Glomerular visceral epithelial cell (primary cell): Measurements from ENCODE around the gene FBXW7.

Experiments
- DNase-seq: peaks from one replicate; pipeline ENCODE4 v3.0.0-alpha.2; 2016; ENCODE audit errors: extremely low spot score

Gene FBXW7

DNA sequence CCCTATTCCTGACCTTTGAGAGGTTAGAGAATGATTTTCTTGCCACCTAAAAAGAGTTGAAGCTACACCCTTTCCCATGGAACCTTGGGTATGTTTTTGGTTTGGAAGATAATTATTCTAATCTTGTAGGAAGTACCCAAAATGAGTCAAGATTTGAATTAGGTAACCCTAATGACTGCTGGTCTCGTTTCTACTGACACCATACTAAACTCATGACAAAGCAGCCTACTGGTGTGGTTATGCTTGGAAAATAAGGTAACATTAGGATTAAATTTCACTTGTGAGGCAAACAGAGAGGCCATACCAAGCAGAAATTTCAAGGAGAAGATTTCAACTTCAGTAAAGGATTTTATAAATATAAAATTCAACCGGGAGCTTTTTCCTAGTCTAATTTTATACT, 107.9 kb downstream of the FBXW7 start:
- DNase-seq = no peak

DNA sequence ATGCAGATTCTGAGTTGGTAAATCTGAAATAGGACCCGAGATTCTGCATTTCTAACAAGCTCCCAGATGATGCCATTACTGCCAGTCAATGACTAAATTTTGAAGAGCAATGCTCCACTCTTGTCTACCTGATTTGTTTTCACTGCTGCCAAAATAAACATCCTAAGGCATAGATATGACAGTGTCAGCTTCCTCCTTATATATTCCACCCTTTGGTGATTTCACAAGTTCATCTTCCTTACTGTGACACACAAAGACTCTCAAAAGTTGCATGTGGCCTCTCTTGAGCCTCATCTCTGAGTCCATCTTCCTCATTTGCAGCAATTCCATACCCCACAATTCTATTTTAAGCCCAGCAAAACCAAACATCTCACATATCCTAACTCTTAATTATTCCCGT, 110.9 kb downstream of the FBXW7 start:
- no peak for DNase-seq

DNA sequence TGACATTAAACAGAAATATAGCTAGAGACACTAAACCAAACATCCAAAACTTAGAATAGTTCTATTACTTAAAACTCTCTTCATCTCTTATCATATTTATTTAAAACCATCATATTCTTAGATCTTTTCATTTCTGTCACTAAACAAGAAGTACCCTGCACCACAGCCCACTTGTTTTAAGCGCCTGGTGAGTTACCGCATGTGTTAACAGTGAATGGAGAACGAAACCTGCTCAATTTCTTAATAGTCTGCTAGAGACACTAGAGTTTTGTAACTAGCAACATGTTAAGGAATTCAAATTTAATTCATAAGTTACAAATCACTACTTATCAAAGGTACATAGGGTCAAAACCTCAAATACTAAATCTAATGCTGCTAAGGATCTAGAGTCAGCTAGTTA, 111.5 kb downstream of the FBXW7 start:
- DNase-seq = no peak

DNA sequence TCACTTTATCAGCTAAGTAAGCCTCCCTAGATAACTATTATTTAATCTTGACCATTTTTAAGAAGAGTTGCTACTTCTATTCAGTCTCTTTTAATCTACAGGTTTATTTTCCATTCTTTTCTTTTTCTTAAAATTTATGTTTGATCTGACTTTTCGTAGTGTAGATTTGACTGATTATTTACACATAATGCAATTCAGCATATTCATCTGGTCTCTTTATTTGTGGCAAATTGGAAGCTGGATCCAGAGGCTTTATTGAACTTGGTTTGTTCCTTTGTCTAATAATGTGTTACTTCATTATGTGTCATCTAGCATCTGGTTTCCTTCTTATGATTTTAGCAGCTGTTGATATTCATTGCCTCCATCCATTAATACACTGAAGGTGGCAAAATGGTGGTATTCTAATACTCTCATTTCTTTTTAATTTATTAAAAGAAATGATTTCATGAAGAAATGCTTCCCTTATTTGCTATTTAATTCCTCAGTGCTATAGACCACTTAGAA, 113.0 kb downstream of the FBXW7 start:
- no peak for DNase-seq

DNA sequence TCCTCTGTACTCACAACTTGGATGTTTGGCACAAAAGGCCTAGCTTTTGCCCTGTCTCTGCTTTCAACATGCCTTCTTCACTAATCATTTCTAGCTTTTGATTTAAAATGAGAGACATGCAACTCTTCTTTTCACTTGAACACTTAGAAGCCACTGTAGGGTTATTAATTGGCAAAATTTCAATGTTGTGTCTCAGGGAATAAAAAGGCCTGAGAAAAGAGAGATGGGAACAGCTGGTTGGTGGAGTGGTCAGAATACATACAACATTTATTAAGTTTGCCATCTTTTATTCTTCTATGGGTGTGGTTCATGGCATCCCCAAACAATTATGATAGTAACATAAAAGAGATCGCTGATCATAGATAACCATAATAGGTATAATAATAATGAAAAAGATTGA, 114.3 kb downstream of the FBXW7 start:
- DNase-seq = no peak

DNA sequence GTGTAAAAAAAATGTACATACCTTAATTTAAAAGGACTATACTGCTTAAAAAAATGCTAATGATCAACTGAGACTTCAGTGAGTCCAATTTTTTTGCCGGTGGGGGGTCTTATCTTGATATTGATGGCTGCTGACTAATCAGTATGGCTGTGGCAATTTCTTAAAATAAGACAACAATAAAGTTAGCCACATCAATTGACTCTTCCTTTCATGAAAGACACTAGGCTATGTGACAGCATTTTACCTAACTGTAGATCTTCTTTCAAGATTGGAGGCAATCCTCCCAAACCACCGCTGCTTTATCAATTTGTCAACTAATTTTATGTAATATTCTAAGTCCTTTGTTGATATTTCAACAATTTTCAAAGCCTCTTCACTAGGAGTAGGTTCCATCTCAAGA, 116.1 kb downstream of the FBXW7 start:
- DNase-seq = no peak

DNA sequence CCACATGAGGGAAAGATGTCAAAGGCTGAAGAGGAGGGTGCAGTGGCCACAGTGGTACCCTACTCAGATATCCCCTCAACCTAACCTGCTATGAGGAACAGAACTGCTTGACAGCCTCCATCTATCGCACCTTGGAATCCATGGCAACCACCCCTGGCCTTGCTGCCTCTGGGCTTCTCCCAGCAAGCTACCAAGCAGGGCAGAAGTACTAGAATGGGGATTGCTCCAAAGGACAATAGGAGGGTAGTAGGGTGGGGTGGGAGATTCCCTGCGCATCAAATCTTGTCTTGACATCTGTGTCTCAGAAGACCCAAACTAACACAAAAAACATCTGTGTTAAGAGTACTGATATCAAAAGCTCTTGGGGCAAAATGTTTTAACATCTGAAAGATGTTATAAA, 118.2 kb downstream of the FBXW7 start:
- no peak for DNase-seq

DNA sequence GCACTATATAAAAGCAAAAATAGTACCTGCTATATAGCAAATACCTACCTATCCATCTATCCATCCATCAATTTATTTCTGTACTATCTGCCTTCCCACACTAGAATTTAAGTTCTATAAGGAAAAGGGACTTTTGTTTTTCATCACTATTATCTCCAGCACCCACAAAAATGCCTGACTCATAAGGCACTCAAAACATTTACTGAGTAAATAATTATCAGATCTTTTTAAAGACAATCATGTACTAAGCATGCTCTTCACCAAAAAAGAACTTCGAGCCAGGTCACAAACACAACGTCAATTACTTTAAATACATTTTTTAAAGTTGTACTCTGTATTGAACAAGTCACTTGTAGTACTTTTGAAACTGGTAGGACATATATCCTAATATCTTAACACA, 119.9 kb downstream of the FBXW7 start:
- DNase-seq = peak; percentile 46

DNA sequence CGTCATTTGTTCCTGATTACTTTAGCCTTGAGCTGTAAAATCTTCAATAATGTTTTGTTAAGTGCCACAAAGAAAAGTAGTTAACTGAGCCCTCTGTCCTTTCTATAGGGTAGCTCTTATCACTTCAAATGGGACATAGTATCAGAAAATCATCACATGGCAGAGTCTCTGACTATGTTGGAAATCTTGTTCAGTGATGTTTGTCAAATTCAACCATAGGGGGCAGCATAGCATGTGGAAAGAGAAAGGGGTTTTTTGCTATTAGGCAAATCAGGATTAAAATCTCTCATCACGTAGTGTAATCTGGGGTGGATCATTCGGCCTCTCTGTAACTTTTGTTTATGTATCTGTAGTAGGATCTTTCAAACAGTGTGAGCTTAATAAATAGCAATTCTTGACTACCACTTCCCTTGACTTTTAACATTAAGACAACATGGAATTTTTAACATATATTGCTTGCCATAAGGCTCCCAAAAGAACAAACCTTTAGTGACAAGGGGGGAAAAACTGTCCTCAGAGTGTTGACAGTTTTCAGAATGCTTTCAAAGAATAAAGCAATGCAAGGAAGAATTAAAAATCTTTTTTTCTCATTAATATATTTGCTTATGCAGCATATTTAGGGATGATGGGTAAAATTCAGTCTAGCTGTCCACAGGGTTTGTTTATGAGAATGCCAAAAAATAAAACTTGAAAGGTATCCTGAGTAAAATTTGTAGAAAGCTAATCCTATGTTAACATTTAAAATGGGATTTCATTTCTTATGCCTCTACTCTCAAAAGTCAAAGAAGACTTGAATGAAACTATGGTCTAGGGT, 127.2 kb downstream of the FBXW7 start:
- DNase-seq = peak; percentile 29

DNA sequence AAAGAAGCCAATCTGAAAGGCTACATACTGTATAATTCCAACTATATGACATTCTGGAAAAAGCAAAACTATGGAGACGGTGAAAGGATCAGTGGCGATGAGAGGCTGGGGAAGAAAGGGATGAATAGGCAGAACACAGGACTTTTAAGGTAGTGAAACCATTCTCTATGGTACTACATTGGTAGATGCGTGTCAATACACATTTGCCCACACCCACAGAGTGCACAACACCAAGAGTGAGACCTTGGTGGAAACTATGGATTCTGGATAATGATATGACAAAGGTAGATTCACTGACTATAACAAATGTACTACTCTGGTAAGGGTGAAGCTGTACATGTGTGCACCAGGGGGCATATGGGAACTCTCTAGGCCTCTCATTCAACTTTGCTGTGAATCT, 134.5 kb downstream of the FBXW7 start:
- DNase-seq = no peak

DNA sequence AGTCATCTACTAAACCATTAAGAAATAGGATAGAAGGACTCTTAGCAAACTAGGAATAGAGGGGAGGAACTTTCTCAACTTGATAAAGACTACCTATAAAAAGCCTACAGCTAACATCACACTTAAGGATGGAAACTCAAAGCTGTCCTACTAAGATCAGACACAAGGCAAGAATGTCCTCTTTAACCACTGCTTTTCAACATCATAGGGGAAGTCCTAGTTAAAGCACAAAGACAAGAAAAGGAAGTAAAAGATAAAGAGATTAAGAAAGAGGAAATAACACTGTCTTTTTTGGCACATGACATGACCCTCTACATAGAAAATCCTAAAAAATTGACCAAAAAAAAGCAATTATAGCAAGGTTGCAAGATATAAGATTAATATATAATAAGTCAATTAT, 136.6 kb downstream of the FBXW7 start:
- DNase-seq = no peak

DNA sequence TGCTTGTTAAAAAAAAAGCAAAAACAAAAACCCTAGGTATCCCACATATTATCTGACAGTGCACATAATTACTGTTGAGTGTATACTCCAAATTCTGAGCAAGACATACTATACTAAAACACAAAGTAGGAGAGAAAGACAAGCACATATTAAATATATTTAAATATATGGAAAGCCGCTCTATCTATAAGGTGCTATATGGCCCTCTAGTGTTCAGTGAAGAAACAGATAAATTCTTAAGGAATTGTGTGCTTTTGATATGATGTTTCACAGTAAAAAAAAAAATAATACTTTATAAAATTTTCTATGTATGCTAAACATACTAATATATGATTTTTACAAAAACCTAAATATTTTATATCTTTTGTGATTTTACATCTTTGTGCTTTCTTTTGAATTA, 137.8 kb downstream of the FBXW7 start:
- no peak for DNase-seq

DNA sequence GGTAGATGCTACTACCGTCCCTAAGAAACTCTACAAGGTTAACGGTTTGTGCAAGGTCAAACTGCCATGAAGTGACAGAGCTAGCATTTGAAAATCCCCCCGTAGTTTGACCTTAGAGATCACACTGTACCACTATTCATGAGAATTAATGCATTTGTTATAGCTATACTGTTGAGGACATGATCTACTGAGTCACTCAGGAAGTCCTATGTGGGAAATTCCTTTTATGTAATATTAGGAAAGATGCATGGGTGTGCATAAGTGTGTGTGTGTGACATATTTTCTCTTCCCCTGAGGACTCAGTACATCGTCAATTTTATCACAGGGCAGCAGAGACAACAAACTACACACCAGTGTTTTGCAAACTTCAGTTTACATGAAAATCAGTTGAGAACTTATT, 141.1 kb downstream of the FBXW7 start:
- DNase-seq = no peak

DNA sequence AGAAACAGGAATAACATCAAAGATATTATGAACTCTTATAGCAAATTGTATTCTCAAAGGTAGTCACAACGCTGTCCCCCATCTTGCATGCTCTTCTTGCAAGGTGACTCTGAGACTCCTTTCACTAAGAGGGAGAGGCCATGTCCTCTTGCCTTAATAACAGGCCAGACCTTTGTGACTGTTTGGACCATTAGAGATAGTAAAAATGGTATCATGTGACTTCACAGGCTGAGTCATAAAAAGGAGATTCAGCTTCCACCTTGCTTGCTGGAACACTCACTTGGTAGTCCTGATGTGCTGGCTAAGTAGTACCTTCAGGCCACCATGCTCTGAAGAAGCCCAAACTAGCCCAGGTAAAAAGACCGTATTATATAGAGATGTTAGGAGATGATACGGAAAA, 143.8 kb downstream of the FBXW7 start:
- DNase-seq = no peak

DNA sequence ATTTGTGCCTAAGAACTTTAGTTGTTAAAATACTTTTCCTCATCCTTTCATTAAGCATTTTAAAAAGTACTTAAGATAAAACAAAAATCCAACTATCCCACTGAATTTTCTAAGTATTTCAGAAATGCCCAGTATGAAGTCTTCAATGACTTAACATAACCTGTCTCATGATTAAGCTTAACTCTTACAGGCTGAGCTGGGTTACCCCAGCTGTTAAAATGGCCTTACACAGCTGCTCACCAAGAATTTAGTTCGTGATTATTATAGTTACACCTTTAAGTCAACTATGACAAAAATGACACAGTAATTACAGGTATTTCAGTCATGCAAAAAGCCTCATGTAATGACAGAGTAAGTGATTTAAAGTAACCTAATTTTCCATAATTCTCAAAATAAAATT, 145.7 kb downstream of the FBXW7 start:
- DNase-seq = no peak

DNA sequence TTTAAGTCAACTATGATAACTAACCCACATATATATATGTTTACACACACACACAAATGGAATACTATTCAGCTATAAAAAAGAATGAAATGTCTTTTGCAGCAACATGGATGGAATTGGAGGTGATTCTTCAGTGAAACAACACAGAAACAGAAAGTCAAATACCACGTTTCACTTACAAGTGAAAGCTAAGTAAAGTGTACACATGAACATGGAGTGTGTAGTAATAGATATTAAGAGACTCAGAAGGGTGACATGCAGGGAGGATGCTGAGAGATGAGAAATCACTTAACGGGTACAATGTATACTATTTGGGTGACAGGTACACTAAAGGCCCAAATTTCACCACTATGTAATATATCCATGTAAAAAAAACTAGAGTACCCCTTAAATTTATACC, 146.5 kb downstream of the FBXW7 start:
- DNase-seq = no peak

DNA sequence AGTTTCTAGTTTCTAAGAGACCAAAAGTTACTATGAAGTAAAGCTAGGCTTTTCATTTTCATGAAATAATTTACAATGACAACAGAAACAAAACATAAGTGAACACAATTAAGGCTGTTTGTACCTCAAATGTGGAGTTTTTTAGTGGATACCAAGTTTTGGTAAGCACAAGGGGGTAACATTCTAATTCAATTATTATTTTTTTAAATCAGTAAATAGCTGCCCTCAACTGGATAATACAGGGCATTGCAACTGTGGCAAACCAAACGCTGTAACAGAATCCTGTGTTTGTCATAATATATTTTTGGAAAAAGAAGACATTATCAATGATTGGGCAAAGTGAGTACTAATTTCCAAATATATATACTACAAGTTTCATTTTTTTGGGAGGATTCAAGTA, 150.3 kb downstream of the FBXW7 start:
- DNase-seq = no peak

DNA sequence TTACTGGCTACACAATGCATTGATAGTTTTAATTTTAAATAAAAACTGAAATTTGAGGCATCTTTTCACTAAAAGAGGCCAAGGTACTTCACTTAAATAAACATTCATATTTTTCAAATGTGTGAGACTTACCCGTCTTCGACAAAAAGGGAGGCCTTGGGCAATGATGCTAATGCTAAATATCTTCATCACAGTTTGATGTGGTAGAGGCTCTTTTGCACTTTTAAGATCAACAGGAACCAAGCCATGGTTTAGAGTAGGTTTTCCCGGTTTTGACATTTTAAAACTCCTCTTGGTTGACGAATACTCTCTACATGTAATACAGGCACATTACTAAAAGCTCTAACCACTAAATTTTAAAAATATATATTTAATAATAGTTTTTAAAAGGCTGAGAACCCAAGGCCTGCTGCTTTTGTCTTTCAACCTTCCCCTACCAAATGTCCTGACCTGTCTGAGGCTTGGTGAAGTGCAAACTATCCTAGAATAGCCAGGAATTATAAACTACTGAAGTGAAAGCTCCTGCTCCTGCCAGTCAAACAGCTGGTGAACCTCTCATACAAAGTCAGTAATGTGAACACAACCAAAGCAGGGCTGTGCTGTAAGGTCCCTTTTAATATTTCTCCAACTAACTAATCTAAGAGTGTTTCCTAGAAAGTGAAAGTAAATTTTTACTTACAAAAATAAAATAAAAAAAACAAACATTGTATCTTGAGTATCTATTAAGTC, 153.7 kb downstream of the FBXW7 start:
- DNase-seq = peak; percentile 9

DNA sequence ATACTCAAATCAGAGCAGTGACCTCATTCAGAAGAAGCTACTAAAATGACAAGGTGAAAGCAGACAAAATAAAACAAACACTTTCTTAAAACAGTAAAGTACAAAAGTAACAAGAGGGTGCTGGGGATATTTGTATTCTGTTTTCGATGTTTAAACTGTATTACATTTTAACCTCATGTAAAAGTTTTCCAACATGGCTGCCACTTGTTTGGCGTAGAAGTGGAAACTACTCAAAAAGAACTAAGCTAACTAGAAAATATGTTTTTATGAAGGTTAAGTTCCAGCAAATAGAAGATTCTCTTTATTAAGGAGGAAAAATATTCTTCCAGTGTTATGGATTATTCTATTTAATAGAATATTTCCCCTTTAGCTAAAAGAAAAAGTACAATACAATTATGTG, 155.0 kb downstream of the FBXW7 start:
- no peak for DNase-seq

DNA sequence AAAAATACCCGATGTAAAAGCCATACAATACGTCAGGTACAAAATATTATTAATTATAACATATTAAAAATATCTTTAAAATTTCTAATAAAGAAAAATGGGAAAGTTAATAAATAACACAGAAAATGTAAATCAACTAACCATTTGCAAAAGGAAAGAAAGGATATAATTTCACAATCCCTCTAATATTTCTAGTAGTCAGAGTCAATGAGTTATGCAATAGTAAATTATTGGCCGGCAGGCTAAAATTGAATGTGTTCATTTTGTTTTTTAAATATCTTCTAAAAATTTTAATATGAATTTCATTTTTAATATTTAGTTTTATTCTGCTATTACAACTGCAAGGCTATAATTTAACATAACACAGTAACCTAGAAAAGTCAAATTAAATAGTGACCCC, 155.7 kb downstream of the FBXW7 start:
- no peak for DNase-seq

DNA sequence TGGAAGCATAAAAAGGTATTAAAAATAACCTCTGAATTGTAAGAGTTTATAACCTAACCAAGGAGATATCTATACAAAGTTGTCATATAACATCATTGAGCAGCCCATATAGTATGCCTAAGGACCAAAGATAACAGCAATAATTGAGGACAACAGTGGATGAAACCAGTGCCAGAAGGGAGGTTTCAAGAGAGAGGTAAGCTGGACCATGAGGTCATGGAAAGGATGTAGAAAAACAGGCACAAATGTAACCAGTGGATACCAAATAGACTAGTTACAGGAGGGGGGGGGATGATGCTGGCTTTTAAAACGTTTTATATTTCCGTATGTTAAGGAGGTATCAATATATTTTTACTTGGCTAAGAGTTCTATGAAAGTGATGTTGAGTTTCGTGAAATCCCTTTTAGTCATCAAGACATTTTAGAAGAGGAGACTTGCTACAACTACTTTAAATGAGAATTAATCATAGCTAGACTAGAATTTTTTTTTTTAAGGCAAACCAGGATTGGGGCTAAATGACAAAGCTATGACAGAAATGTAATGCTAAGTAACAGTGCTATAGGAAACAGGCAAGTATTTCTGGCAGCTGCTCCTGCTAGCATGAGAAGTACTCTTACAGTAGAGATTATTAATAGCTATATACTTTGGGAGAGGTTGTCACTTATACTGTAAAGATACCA, 161.1 kb downstream of the FBXW7 start:
- DNase-seq = no peak

DNA sequence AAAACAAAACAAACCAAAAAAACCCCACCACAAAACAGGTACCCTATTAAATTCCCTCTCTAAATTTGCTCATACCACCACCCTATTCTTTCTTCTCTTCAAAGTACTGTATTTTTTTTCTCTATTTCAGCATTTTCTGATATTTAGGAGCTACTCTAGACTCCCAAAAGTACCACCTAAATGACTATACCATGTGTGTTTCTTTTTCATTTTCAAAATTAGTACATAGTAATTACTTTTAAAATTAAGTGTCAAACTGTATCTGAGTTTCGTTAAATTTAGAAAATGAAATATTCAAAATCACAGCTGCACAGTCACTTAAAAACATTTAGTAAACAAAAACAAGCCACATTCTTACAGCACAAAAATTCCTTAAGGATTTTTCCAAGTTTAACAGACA, 161.7 kb downstream of the FBXW7 start:
- no peak for DNase-seq

DNA sequence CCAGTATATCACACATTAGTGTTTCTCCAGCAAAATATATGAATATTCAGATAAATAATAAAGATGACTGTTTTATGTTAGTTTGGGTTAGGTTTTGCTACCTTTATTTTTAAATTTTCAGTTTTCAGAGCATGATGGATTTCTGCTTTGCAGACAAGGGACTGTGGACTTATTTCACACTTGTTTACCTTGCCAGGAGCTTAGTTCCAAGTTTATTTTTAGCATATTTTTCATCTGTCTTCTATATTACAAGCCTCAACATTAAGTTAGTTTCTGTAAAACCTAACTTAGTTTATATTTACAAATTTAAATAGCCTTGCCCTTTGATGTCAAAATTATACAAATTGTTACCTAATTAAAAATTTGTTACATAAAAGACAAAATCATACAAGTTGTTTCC, 163.4 kb downstream of the FBXW7 start:
- no peak for DNase-seq
